ENCODE data around the gene DIPK1B. TPM values are rescaled to one million over a fixed set of nuclear protein-coding genes. Genes with fewer than 3 reads are reported as not detected.

Gene DIPK1B
- total and polyA plus RNA-seq, 2 donors (not counting 3 experiments of a cell fraction or from before 2014, with no cell fraction given), result 253 to 441 TPM

GRCh38 chr9:136705564-136705963 lies 6.8 kb upstream of the DIPK1B start:
- intact Hi-C loops (cut with micrococcal nuclease) (no loop called here), dilution Hi-C loops (cut with MboI; ENCODE audit: extremely low pct_ligation_motif_present, low sequenced_read_pairs) (no loop called here)
- Histone ChIP-seq H3K4me3 (replicated peaks in 1 of 3; ENCODE audit: insufficient read depth in 1 of 3, low read depth in 1 of 3, low read length in 3 of 3) (no peak overlapping the region), H3K9ac (replicated peaks; ENCODE audit: extremely low read depth, insufficient read depth, low read length) (no peak overlapping the region), H3K79me2 (ENCODE audit: control insufficient read depth, insufficient read depth, low read length) (no peaks in the 10 kb centered on the region), H3K27ac (ENCODE audit: insufficient read depth, low read depth, low read length) (no peak overlapping the region), H3K36me3 (ENCODE audit: control insufficient read depth in 2 of 2, extremely low read depth in 1 of 2, insufficient read depth in 2 of 2, low read length in 2 of 2) (no peaks in the 10 kb centered on the region), H3K4me2 (ENCODE audit: insufficient read depth, low read length) (no peak overlapping the region), H2AFZ (ENCODE audit: low read depth, low read length) (no peak overlapping the region), H3K9me1 (replicated peaks; ENCODE audit: control insufficient read depth, extremely low read depth, insufficient read depth, low read length) (no peaks in the 10 kb centered on the region), H3K27me3 (ENCODE audit: control insufficient read depth in 2 of 2, insufficient read depth in 2 of 2, low read length in 2 of 2) (peaks cover 4 to 5% of the 10 kb centered on the region in 2 experiments), H3K9me3 (replicated peaks; ENCODE audit: control insufficient read depth, insufficient read depth, low read length) (no peaks in the 10 kb centered on the region), H3K4me1 (ENCODE audit: control insufficient read depth, extremely low read depth, insufficient read depth, low read length) (no peaks in the 10 kb centered on the region), H4K20me1 (replicated peaks; ENCODE audit: control insufficient read depth, extremely low read depth, insufficient read depth, low read length) (no peaks in the 10 kb centered on the region)
- TF ChIP-seq POLR2AphosphoS5 (IDR thresholded peaks at IDR 0.05; ENCODE audit: insufficient read depth, low read depth, low read length) (no peak), POLR2A (IDR thresholded peaks at IDR 0.05; ENCODE audit: low read depth, low read length) (no peak), EZH2 (IDR thresholded peaks at IDR 0.05; ENCODE audit: borderline replicate concordance, low read depth, low read length, severe bottlenecking) (no peak), GATA2 (IDR thresholded peaks at IDR 0.05; ENCODE audit: insufficient read depth, insufficient read length, low read depth, low read length) (no peak), CTCF (IDR thresholded peaks at IDR 0.05; ENCODE audit: extremely low read depth in 1 of 2, insufficient read depth in 1 of 2, low read depth in 1 of 2, low read length in 2 of 2) (no peak), FOS (IDR thresholded peaks at IDR 0.05; ENCODE audit: borderline replicate concordance, insufficient read depth, low read length) (no peak), JUN (IDR thresholded peaks at IDR 0.05; ENCODE audit: borderline replicate concordance, insufficient read depth, insufficient read length, low read depth) (no peak), MYC (IDR thresholded peaks at IDR 0.05; ENCODE audit: low read depth, low read length) (no peak), MAX (IDR thresholded peaks at IDR 0.05; ENCODE audit: insufficient read depth, insufficient read length) (no peak)
- no peak for FAIRE-seq
- no peak for DNase-seq (ENCODE audit: low read depth, low spot score)
- no TSS peak for BruUV-seq (replicated peaks)
- ChIA-PET POLR2A (no interaction called here), CTCF (interaction anchor here (1.0 kb wide), 1 partner anchor 10 kb away, joined by 4 read pairs; no protein-coding TSS in a partner anchor)
